ENCODE data around the gene FBXO33. TPM values are rescaled to one million over a fixed set of nuclear protein-coding genes. Genes with fewer than 3 reads are reported as not detected.

Gene FBXO33
- total RNA-seq, 1 experiment from 2014 or later: 21.9 TPM

GRCh38 chr14:39383741-39384140 is 48.5 kb downstream of the FBXO33 start:
- no peaks in the 10 kb centered on the region for H3K27me3 ChIP-seq (ENCODE audit: low read length)
- ATAC-seq (no peak), DNase-seq (no peak)
- no peaks in the 10 kb centered on the region for H3F3A ChIP-seq (ENCODE audit: low read length, unreplicated experiment)
- H3K79me2 ChIP-seq (ENCODE audit: low read length): no peaks in the 10 kb centered on the region
- TF ChIP-seq EZH2phosphoT487 (IDR thresholded peaks at IDR 0.05; ENCODE audit: borderline replicate concordance, low read length) (no peak), EZH2 (IDR thresholded peaks at IDR 0.05; ENCODE audit: low read length, unreplicated experiment) (no peak), CTCF (conservative IDR thresholded peaks at IDR 0.05; ENCODE audit: low read depth, low read length) (no peak)
- H4K20me1 ChIP-seq (ENCODE audit: low read length): no peaks in the 10 kb centered on the region
- no peak overlapping the region for H2AFZ ChIP-seq (ENCODE audit: low read length)
- H3K27ac ChIP-seq (ENCODE audit: low read length): no peak overlapping the region
- POLR2A ChIA-PET (ENCODE audit: unreplicated experiment): interaction anchor here (0.6 to 0.7 kb wide), 2 partner anchors 21 to 48 kb away, joined by 3 read pairs; no protein-coding TSS in a partner anchor
- BruUV-seq (replicated peaks): no TSS peak
- intact Hi-C loops (cut with micrococcal nuclease): no loop called here
- no peak overlapping the region for H3K9ac ChIP-seq (ENCODE audit: low read length)
- no peak overlapping the region for H3K4me2 ChIP-seq (ENCODE audit: low read length)
- H3K9me3 ChIP-seq (ENCODE audit: low read length): no peaks in the 10 kb centered on the region
- CTCF ChIA-PET: no interaction called here
- no peaks in the 10 kb centered on the region for H3K36me3 ChIP-seq (ENCODE audit: low read depth, low read length)
- H3K4me1 ChIP-seq (ENCODE audit: insufficient read depth, low read length): no peaks in the 10 kb centered on the region
- no peaks in the 10 kb centered on the region for H3K9me2 ChIP-seq (replicated peaks; ENCODE audit: low read length)
- H3K4me3 ChIP-seq (ENCODE audit: low read length): no peak overlapping the region

GRCh38 chr14:39383026-39383660 is 49.1 kb downstream of the FBXO33 start:
- Histone ChIP-seq H3K9me2 (replicated peaks; ENCODE audit: low read length) (no peaks in the 10 kb centered on the region), H4K20me1 (ENCODE audit: low read length) (no peaks in the 10 kb centered on the region), H3K79me2 (ENCODE audit: low read length) (no peaks in the 10 kb centered on the region), H3K36me3 (ENCODE audit: low read depth, low read length) (no peaks in the 10 kb centered on the region), H3K4me1 (ENCODE audit: insufficient read depth, low read length) (no peaks in the 10 kb centered on the region), H3K4me3 (ENCODE audit: low read length) (no peak overlapping the region), H3K9me3 (ENCODE audit: low read length) (no peaks in the 10 kb centered on the region), H3K27me3 (ENCODE audit: low read length) (no peaks in the 10 kb centered on the region), H3K27ac (ENCODE audit: low read length) (no peak overlapping the region), H3K4me2 (ENCODE audit: low read length) (no peak overlapping the region), H2AFZ (ENCODE audit: low read length) (no peak overlapping the region), H3K9ac (ENCODE audit: low read length) (no peak overlapping the region), H3F3A (ENCODE audit: low read length, unreplicated experiment) (no peaks in the 10 kb centered on the region)
- TF ChIP-seq EZH2 (IDR thresholded peaks at IDR 0.05; ENCODE audit: low read length, unreplicated experiment): no peak
- TF ChIP-seq EZH2phosphoT487 (IDR thresholded peaks at IDR 0.05; ENCODE audit: borderline replicate concordance, low read length): no peak
- no peak for TF ChIP-seq CTCF (conservative IDR thresholded peaks at IDR 0.05; ENCODE audit: low read depth, low read length)
- DNase-seq (no peak), ATAC-seq (no peak)
- intact Hi-C loops (cut with micrococcal nuclease): no loop called here
- POLR2A ChIA-PET (ENCODE audit: unreplicated experiment): no interaction called here
- no TSS peak for BruUV-seq (replicated peaks)
- CTCF ChIA-PET: no interaction called here

- no peak overlapping the region for H3K4me2 ChIP-seq (ENCODE audit: low read length)
- no peak overlapping the region for H3K9ac ChIP-seq (ENCODE audit: low read length)
- H3K9me3 ChIP-seq (ENCODE audit: low read length): no peaks in the 10 kb centered on the region
- no peak for TF ChIP-seq EZH2phosphoT487 (IDR thresholded peaks at IDR 0.05; ENCODE audit: borderline replicate concordance, low read length)
- TF ChIP-seq CTCF (conservative IDR thresholded peaks at IDR 0.05; ENCODE audit: low read depth, low read length): no peak
- TF ChIP-seq EZH2 (IDR thresholded peaks at IDR 0.05; ENCODE audit: low read length, unreplicated experiment): no peak
- H3K27me3 ChIP-seq (ENCODE audit: low read length): no peaks in the 10 kb centered on the region
- H4K20me1 ChIP-seq (ENCODE audit: low read length): no peaks in the 10 kb centered on the region
- ATAC-seq (no peak), DNase-seq (no peak)
- H3K9me2 ChIP-seq (replicated peaks; ENCODE audit: low read length): no peaks in the 10 kb centered on the region
- H3K36me3 ChIP-seq (ENCODE audit: low read depth, low read length): no peaks in the 10 kb centered on the region
- no peaks in the 10 kb centered on the region for H3K79me2 ChIP-seq (ENCODE audit: low read length)
- CTCF ChIA-PET: no interaction called here
- POLR2A ChIA-PET (ENCODE audit: unreplicated experiment): no interaction called here
- H2AFZ ChIP-seq (ENCODE audit: low read length): no peak overlapping the region
- intact Hi-C loops (cut with micrococcal nuclease): no loop called here
- no peaks in the 10 kb centered on the region for H3K4me1 ChIP-seq (ENCODE audit: insufficient read depth, low read length)
- no TSS peak for BruUV-seq (replicated peaks)
- H3K4me3 ChIP-seq (ENCODE audit: low read length): no peak overlapping the region
- H3K27ac ChIP-seq (ENCODE audit: low read length): no peak overlapping the region
- H3F3A ChIP-seq (ENCODE audit: low read length, unreplicated experiment): no peaks in the 10 kb centered on the region
Observed at GRCh38 chr14:39382463-39382862, 49.8 kb downstream of the FBXO33 start.

All from PC-3 (cell line).